Transverse colon (tissue), 4 donors: Measurements from ENCODE around the gene STN1.

Experiments used
- EP300 ChIP-seq: sonication (generic); formaldehyde crosslinking; IDR thresholded peaks from one replicate; pipeline ENCODE4 v1.6.1; 2017; ENCODE audit warnings: antibody characterized with exemption, low read depth
- POLR2A ChIP-seq: fragments of 450-650 bp; IDR thresholded peaks from one replicate; pipeline ENCODE4 v1.6.1; 2016; ENCODE audit warnings: antibody characterized with exemption, mild to moderate bottlenecking, moderate library complexity
- POLR2AphosphoS5 ChIP-seq, 3 donors: sonication (generic); formaldehyde crosslinking; IDR thresholded peaks; one replicate each; pipeline ENCODE4 v1.6.1; 2016; ENCODE audit warnings: antibody characterized with exemption in 3 of 3
- TF ChIP-seq, protein P1 (sequence below), 5 experiments: fragments of 200-600 bp in 3 of 5; fragments of 450-650 bp in 2 of 5; sonication (generic) in 3 of 5; IDR thresholded peaks; 1 replicate in 2 of 5; 2 replicates in 3 of 5; pipeline ENCODE4 v1.5.1; 2016 to 2017; ENCODE audit warnings: antibody characterized with exemption in 5 of 5, inconsistent platforms in 3 of 5, mild to moderate bottlenecking in 2 of 5, moderate library complexity in 1 of 5

DNA sequence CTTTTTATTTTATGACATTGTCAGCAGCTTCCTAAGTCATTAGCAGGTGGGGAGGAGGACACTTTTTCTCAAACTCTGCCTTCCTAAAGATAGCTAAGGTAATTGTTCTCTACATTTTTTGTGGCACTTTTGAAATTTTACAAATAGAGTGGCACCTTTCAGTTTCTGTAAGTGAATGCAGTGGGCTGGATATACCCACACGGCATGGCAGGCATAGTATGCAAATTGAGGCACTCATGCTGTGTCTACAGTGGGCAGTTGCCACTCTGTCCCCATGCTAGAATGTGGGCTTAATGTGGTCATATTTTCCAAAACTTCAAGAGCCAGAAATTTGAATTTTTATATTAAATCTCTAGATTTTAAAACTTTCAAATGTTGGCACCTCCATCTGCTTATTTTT is 49.8 kb downstream of the STN1 start:
- TF ChIP-seq, protein P1, sequence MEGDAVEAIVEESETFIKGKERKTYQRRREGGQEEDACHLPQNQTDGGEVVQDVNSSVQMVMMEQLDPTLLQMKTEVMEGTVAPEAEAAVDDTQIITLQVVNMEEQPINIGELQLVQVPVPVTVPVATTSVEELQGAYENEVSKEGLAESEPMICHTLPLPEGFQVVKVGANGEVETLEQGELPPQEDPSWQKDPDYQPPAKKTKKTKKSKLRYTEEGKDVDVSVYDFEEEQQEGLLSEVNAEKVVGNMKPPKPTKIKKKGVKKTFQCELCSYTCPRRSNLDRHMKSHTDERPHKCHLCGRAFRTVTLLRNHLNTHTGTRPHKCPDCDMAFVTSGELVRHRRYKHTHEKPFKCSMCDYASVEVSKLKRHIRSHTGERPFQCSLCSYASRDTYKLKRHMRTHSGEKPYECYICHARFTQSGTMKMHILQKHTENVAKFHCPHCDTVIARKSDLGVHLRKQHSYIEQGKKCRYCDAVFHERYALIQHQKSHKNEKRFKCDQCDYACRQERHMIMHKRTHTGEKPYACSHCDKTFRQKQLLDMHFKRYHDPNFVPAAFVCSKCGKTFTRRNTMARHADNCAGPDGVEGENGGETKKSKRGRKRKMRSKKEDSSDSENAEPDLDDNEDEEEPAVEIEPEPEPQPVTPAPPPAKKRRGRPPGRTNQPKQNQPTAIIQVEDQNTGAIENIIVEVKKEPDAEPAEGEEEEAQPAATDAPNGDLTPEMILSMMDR (IDR thresholded peaks at IDR 0.05) = no peak
- no peak for TF ChIP-seq EP300
- TF ChIP-seq POLR2A = no peak
- no peak for TF ChIP-seq POLR2AphosphoS5 (IDR thresholded peaks at IDR 0.05)
